HepG2 (cell line): ENCODE data around the gene RITA1. TPM values are rescaled to one million over a fixed set of nuclear protein-coding genes. Genes with fewer than 3 reads are reported as not detected.

ENCODE experiments used
- ATAC-seq: fragments of 200-7000 bp; cut with Tn5 transposase; 3 replicates; pipeline ENCODE4 v1.9.1; 2020; ENCODE audit warnings: mild to moderate bottlenecking, moderate library complexity
- BruUV-seq: library from RNA; stranded (reverse); fragments of 400-500 nt; replicated peaks from 2 replicates; lab custom pipeline; 2021; lab: Mats Ljungman, UMichigan
- CTCF ChIA-PET: fragments of 300-600 bp; formaldehyde crosslinking; extraction: SDS; loops from one replicate; lab custom pipeline; 2021; ENCODE audit warnings: low total read pairs, inconsistent platforms, low intra/inter-chr PET ratio; lab: Yijun Ruan, JAX
- POLR2A ChIA-PET: fragments of 350-600 bp; sonication (Branson Sonifier 250); formaldehyde crosslinking; loops from one replicate; lab custom pipeline; 2020; ENCODE audit warnings: antibody characterized with exemption, inconsistent platforms; lab: Yijun Ruan, JAX
- DNase-seq: peaks from one replicate; pipeline ENCODE4 v3.0.0-alpha.2; 2015; ENCODE audit warnings: low spot score
- FAIRE-seq: peaks from 3 replicates; lab custom pipeline; 2011; peaks lifted over from hg19 to GRCh38; lab: Jason Lieb, UNC
- H2AFZ ChIP-seq: one replicate; pipeline ENCODE4 v1.6.1; 2011; ENCODE audit warnings: low read length, inconsistent platforms
- H3K27ac ChIP-seq: fragments of 300-600 bp; 3 replicates; pipeline ENCODE4 v1.8.0; 2011; ENCODE audit warnings: mixed run types, mild to moderate bottlenecking, mixed read lengths, low read length, inconsistent platforms; ENCODE audit not compliant: insufficient read depth; ENCODE audit errors: extremely low read length
- H3K27me3 ChIP-seq, 2 experiments: fragments of 200-600 bp in 1 of 2; 2 replicates in 1 of 2; 3 replicates in 1 of 2; pipeline versions ENCODE4 v1.6.0 to v1.8.0; 2011; ENCODE audit warnings: low read length in 2 of 2, mild to moderate bottlenecking in 2 of 2, moderate library complexity in 2 of 2, inconsistent platforms in 1 of 2; ENCODE audit not compliant: insufficient read depth in 2 of 2, control insufficient read depth in 1 of 2
- H3K36me3 ChIP-seq, 2 experiments: fragments of 200-600 bp in 1 of 2; replicated peaks in 1 of 2; 2 replicates in 1 of 2; 3 replicates in 1 of 2; pipeline versions ENCODE4 v1.5.1 to v1.8.0; 2011; ENCODE audit warnings: low read length in 2 of 2, inconsistent platforms in 1 of 2; ENCODE audit not compliant: insufficient read depth in 2 of 2, control insufficient read depth in 1 of 2
- H3K4me1 ChIP-seq: 2 replicates; pipeline ENCODE4 v1.5.1; 2012; ENCODE audit warnings: low read length, inconsistent platforms; ENCODE audit not compliant: insufficient read depth
- H3K4me2 ChIP-seq: 2 replicates; pipeline ENCODE4 v1.6.0; 2011; ENCODE audit warnings: low read depth, low read length, inconsistent platforms
- H3K4me3 ChIP-seq, 3 experiments: fragments of 200-600 bp in 1 of 3; sonication (generic), shearing (Covaris generic) in 1 of 3; replicated peaks in 1 of 3; 2 replicates each; pipeline ENCODE4 v1.5.1; 2011 to 2016; ENCODE audit warnings: low read length in 3 of 3, inconsistent platforms in 2 of 3, low read depth in 2 of 3, mild to moderate bottlenecking in 2 of 3, control low read depth in 1 of 3, mixed read lengths in 1 of 3; ENCODE audit not compliant: insufficient read depth in 1 of 3
- H3K79me2 ChIP-seq: one replicate; pipeline ENCODE4 v1.6.1; 2011; ENCODE audit warnings: low read length, inconsistent platforms; ENCODE audit not compliant: insufficient read depth
- H3K9ac ChIP-seq: 2 replicates; pipeline ENCODE4 v1.6.0; 2011; ENCODE audit warnings: mild to moderate bottlenecking, low read depth, low read length, inconsistent platforms; ENCODE audit not compliant: insufficient read depth
- H3K9me3 ChIP-seq: 2 replicates; pipeline ENCODE4 v1.5.1; 2012; ENCODE audit warnings: mild to moderate bottlenecking, low read length
- H4K20me1 ChIP-seq: 2 replicates; pipeline ENCODE4 v1.6.0; 2011; ENCODE audit warnings: inconsistent platforms, mild to moderate bottlenecking, low read length, moderate library complexity; ENCODE audit not compliant: insufficient read depth
- CREM ChIP-seq, 2 experiments: sonication (generic) in 1 of 2; formaldehyde crosslinking in 1 of 2; IDR thresholded peaks; 2 replicates each; pipeline versions ENCODE4 v1.4.0 to v1.6.1; 2016 to 2020; ENCODE audit warnings: antibody characterized with exemption in 1 of 2, mild to moderate bottlenecking in 1 of 2, missing genetic modification reagents in 1 of 2
- FOSL1 ChIP-seq: sonication (generic); formaldehyde crosslinking; IDR thresholded peaks from 2 replicates; pipeline ENCODE4 v1.9.0; 2021; ENCODE audit warnings: missing genetic modification reagents, borderline replicate concordance
- FOXO1 ChIP-seq: sonication (generic); formaldehyde crosslinking; IDR thresholded peaks from 2 replicates; pipeline ENCODE4 v1.4.0; 2020; ENCODE audit warnings: missing genetic modification reagents
- GZF1 ChIP-seq: sonication (generic); formaldehyde crosslinking; IDR thresholded peaks from 2 replicates; pipeline ENCODE4 v1.5.1; 2020; ENCODE audit warnings: mild to moderate bottlenecking, missing genetic modification reagents
- SP2 ChIP-seq: sonication (generic); formaldehyde crosslinking; IDR thresholded peaks from 2 replicates; pipeline ENCODE4 v1.5.1; 2020; ENCODE audit warnings: mild to moderate bottlenecking, missing genetic modification reagents
- YEATS2 ChIP-seq: sonication (generic); formaldehyde crosslinking; IDR thresholded peaks from 2 replicates; pipeline ENCODE4 v1.4.0; 2020; ENCODE audit warnings: missing genetic modification reagents, borderline replicate concordance
- ZFP90 ChIP-seq: sonication (generic); formaldehyde crosslinking; IDR thresholded peaks from 2 replicates; pipeline ENCODE4 v1.8.0; 2022; ENCODE audit warnings: missing genetic modification reagents, mild to moderate bottlenecking, inconsistent platforms, borderline replicate concordance
- ZKSCAN1 ChIP-seq: fragments of 150-350 bp; IDR thresholded peaks from 2 replicates; pipeline ENCODE4 v1.6.1; 2014; ENCODE audit warnings: low read length
- ZNF275 ChIP-seq: sonication (generic); formaldehyde crosslinking; IDR thresholded peaks from 2 replicates; pipeline ENCODE4 v1.8.0; 2022; ENCODE audit warnings: missing genetic modification reagents, mild to moderate bottlenecking, inconsistent platforms, borderline replicate concordance
- ZNF430 ChIP-seq: sonication (generic); formaldehyde crosslinking; IDR thresholded peaks from 2 replicates; pipeline ENCODE4 v1.9.0; 2021; ENCODE audit warnings: mild to moderate bottlenecking, missing genetic modification reagents
- ZNF547 ChIP-seq: sonication (generic); formaldehyde crosslinking; IDR thresholded peaks from 2 replicates; pipeline ENCODE4 v1.5.1; 2020; ENCODE audit warnings: mild to moderate bottlenecking, missing genetic modification reagents
- WGBS: methylation state at CpG from one replicate; pipeline ENCODE4 v1.1.6; 2017; ENCODE audit warnings: low lambda C conversion rate; 5-methylcytosine and 5-hydroxymethylcytosine counted together
- in situ Hi-C: cut with HindIII; loops from 2 replicates; pipeline ENCODE4 v1.10.0; 2017; ENCODE audit warnings: low pct_unique_long_range_greater_than_20kb; ENCODE audit not compliant: extremely low pct_ligation_motif_present
- intact Hi-C: fragments of 100-400 bp; cut with micrococcal nuclease; formaldehyde crosslinking; loops from one replicate; pipeline ENCODE4 v1.10.0; 2022; ENCODE audit not compliant: unreplicated experiment
- polyA plus RNA-seq, 8 experiments: library from polyadenylated mRNA; depleted of rRNA in 3 of 8; stranded (reverse) in 7 of 8; unstranded in 1 of 8; fragments of >200 nt; fragmentation: Illumina TruSeq in 4 of 8; extraction: Trizol in 4 of 8; gene quantifications; 2 replicates each; pipeline versions ENCODE4 v1.2.1 to v1.2.3, GENCODE V29; 2011 to 2016; ENCODE audit warnings: low read depth in 4 of 8, missing spikeins in 1 of 8, mixed read lengths in 1 of 8; ENCODE audit not compliant: insufficient read depth in 1 of 8
- total RNA-seq, 5 experiments: library from RNA; depleted of rRNA; stranded (reverse); fragments of >200 nt; fragmentation: Illumina TruSeq; extraction: Trizol; gene quantifications; 2 replicates each; pipeline ENCODE4 v1.2.3, GENCODE V29; 2016; ENCODE audit warnings: low read depth in 1 of 5

The RITA1 gene
- total and polyA plus RNA-seq, 2 of the 13 experiments (the other 11 are each of a cell fraction or from before 2014, with no cell fraction given): 12.4 to 28.9 TPM

GRCh38 chr12:113216027-113216426 lies 30.5 kb downstream of the RITA1 start:
- FAIRE-seq (no peak), ATAC-seq (no peak), DNase-seq (no peak)
- no peak overlapping the region for H3K9ac ChIP-seq
- H3K4me1 ChIP-seq: peaks cover 35% of the 10 kb centered on the region
- no peaks in the 10 kb centered on the region for H3K27me3 ChIP-seq
- ChIA-PET CTCF (no interaction called here), POLR2A (interaction anchor here (1.1 kb wide), 1 partner anchor 31 kb away, joined by 3 read pairs; the partner anchor contains the start of genes DDX54 and RITA1)
- H3K36me3 ChIP-seq: no peaks in the 10 kb centered on the region
- intact Hi-C loops: no loop called here
- H2AFZ ChIP-seq: no peak overlapping the region
- H3K9me3 ChIP-seq: no peaks in the 10 kb centered on the region
- WGBS: 91% methylated on average over 2 of the region's 2 CpGs
- no peak overlapping the region for H3K4me2 ChIP-seq
- H3K79me2 ChIP-seq: no peaks in the 10 kb centered on the region
- H4K20me1 ChIP-seq: no peaks in the 10 kb centered on the region
- no TSS peak for BruUV-seq
- in situ Hi-C loops: no loop called here
- H3K27ac ChIP-seq: no peak overlapping the region
- no peak overlapping the region for H3K4me3 ChIP-seq
- TF ChIP-seq ZNF430 (CRISPR knock-in tag) (no peak), YEATS2 (CRISPR knock-in tag) (no peak), FOXO1 (no peak), ZNF547 (CRISPR knock-in tag) (no peak), ZFP90 (CRISPR knock-in tag) (no peak), FOSL1 (CRISPR knock-in tag) (no peak), ZKSCAN1 (no peak), ZNF275 (CRISPR knock-in tag) (no peak), SP2 (CRISPR knock-in tag) (no peak), GZF1 (CRISPR knock-in tag) (no peak), CREM (IDR thresholded peaks at IDR 0.05) (no peak), CREM (CRISPR knock-in tag; IDR thresholded peaks at IDR 0.05) (no peak)
